B cell (primary cell): ENCODE measurements around the gene HCN2. TPM values are rescaled to one million over a fixed set of nuclear protein-coding genes. Genes with fewer than 3 reads are reported as not detected.

Source experiments
- ATAC-seq: fragments of 200-7000 bp; cut with Tn5 transposase; one replicate; pipeline ENCODE4 v1.10.0; 2021; ENCODE audit warnings: low read depth, mild to moderate bottlenecking, moderate number of reproducible peaks, moderate library complexity
- CTCF ChIA-PET: fragments of 350-600 bp; sonication (Branson Sonifier 250); formaldehyde crosslinking; loops from one replicate; lab custom pipeline; 2021; ENCODE audit warnings: antibody characterized with exemption, inconsistent platforms; lab: Charles Lee
- POLR2A ChIA-PET: fragments of 350-600 bp; sonication (Branson Sonifier 250); formaldehyde crosslinking; loops from one replicate; lab custom pipeline; 2021; ENCODE audit warnings: antibody characterized with exemption; lab: Charles Lee
- DNase-seq: peaks from one replicate; pipeline ENCODE4 v3.0.0; 2013
- H2AFZ ChIP-seq: 2 replicates; pipeline ENCODE4 v1.6.1; 2012; ENCODE audit warnings: mild to moderate bottlenecking, low read depth, low read length; ENCODE audit not compliant: insufficient read depth, poor library complexity, severe bottlenecking
- H3K27ac ChIP-seq, 2 donors: 1 replicate in 1 of 2; 2 replicates in 1 of 2; pipeline ENCODE4 v1.5.1; 2012 to 2013; ENCODE audit warnings: low read length in 2 of 2, mild to moderate bottlenecking in 2 of 2, moderate library complexity in 1 of 2
- H3K27me3 ChIP-seq, 4 experiments: fragments of 200-600 bp in 1 of 4; sonication (generic) in 1 of 4; replicated peaks in 1 of 4; 1 replicate in 2 of 4; 2 replicates in 2 of 4; pipeline versions ENCODE4 v1.6.1 to v1.7.0; 2013 to 2016; ENCODE audit warnings: low read length in 3 of 4, mild to moderate bottlenecking in 2 of 4, mixed read lengths in 1 of 4, moderate library complexity in 1 of 4; ENCODE audit not compliant: insufficient read depth in 4 of 4, control insufficient read depth in 3 of 4; ENCODE audit errors: control extremely low read depth in 1 of 4
- H3K36me3 ChIP-seq, 2 experiments: replicated peaks in 1 of 2; 1 replicate in 1 of 2; 2 replicates in 1 of 2; pipeline versions ENCODE4 v1.6.1 to v1.7.1; 2013; ENCODE audit warnings: low read length in 1 of 2; ENCODE audit not compliant: insufficient read depth in 2 of 2, control insufficient read depth in 1 of 2; ENCODE audit errors: control extremely low read depth in 1 of 2, extremely low read depth in 1 of 2
- H3K4me1 ChIP-seq, 2 donors: fragments of 200-600 bp in 1 of 2; sonication (generic) in 1 of 2; 1 replicate in 1 of 2; 2 replicates in 1 of 2; pipeline versions ENCODE4 v1.5.1 to v1.6.1; 2013 to 2017; ENCODE audit warnings: low read length in 2 of 2; ENCODE audit not compliant: control insufficient read depth in 2 of 2, insufficient read depth in 2 of 2
- H3K4me2 ChIP-seq: replicated peaks from 2 replicates; pipeline ENCODE3; 2012; ENCODE audit warnings: mild to moderate bottlenecking, low read depth, low read length; ENCODE audit not compliant: poor library complexity, severe bottlenecking
- H3K4me3 ChIP-seq, 5 experiments: fragments of 200-600 bp in 1 of 5; sonication (generic) in 1 of 5; 1 replicate in 3 of 5; 2 replicates in 2 of 5; pipeline versions ENCODE4 v1.5.1 to v1.7.0; 2011 to 2016; ENCODE audit warnings: low read length in 4 of 5, mild to moderate bottlenecking in 4 of 5, low read depth in 2 of 5, control low read depth in 1 of 5, moderate library complexity in 1 of 5; ENCODE audit not compliant: insufficient read depth in 1 of 5; ENCODE audit errors: control extremely low read depth in 1 of 5, extremely low read depth in 1 of 5
- H3K79me2 ChIP-seq: fragments of 200-600 bp; sonication (generic); one replicate; pipeline ENCODE4 v1.6.0; 2016; ENCODE audit warnings: low read length; ENCODE audit not compliant: control insufficient read depth, insufficient read depth
- H3K9ac ChIP-seq: fragments of 200-600 bp; sonication (generic); 2 replicates; pipeline ENCODE4 v1.6.1; 2017; ENCODE audit warnings: mild to moderate bottlenecking, low read length, moderate library complexity
- H3K9me3 ChIP-seq, 3 donors: one replicate each; pipeline versions ENCODE4 v1.6.1 to v1.7.1; 2013; ENCODE audit warnings: low read length in 2 of 3; ENCODE audit not compliant: control insufficient read depth in 2 of 3, insufficient read depth in 1 of 3; ENCODE audit errors: control extremely low read depth in 1 of 3
- H4K20me1 ChIP-seq: 2 replicates; pipeline ENCODE4 v1.6.0; 2012; ENCODE audit warnings: mild to moderate bottlenecking, low read length; ENCODE audit not compliant: insufficient read depth, control insufficient read depth, poor library complexity, severe bottlenecking
- H3K27ac Mint-ChIP-seq: one replicate; pipeline ENCODE4 v1.8.0; 2021; ENCODE audit warnings: mixed read lengths
- H3K27me3 Mint-ChIP-seq: one replicate; pipeline ENCODE4 v1.8.0; 2021; ENCODE audit warnings: mixed read lengths
- H3K4me1 Mint-ChIP-seq: one replicate; pipeline ENCODE4 v1.8.0; 2021; ENCODE audit warnings: mixed read lengths
- H3K4me3 Mint-ChIP-seq: one replicate; pipeline ENCODE4 v1.8.0; 2021; ENCODE audit warnings: mixed read lengths
- H3K9me3 Mint-ChIP-seq: one replicate; pipeline ENCODE4 v1.8.0; 2022; ENCODE audit warnings: mixed read lengths; ENCODE audit not compliant: insufficient read depth
- EZH2 ChIP-seq: IDR thresholded peaks from 2 replicates; pipeline ENCODE4 v1.6.1; 2012; ENCODE audit warnings: borderline replicate concordance, low read depth, mild to moderate bottlenecking, moderate library complexity, low read length; ENCODE audit not compliant: insufficient read depth, poor library complexity, severe bottlenecking
- WGBS: methylation state at CpG from one replicate; pipeline ENCODE4 v1.1.5; 2013; ENCODE audit warnings: missing lambda C conversion rate; ENCODE audit not compliant: insufficient coverage; 5-methylcytosine and 5-hydroxymethylcytosine counted together
- intact Hi-C: fragments of 100-400 bp; cut with micrococcal nuclease; formaldehyde crosslinking; loops from one replicate; pipeline ENCODE4 v1.10.0; 2022
- polyA plus RNA-seq: library from polyadenylated mRNA; depleted of rRNA; stranded (reverse); fragments of >200 nt; gene quantifications from 2 replicates; pipeline ENCODE4 v1.2.3, GENCODE V29; 2012
- total RNA-seq, 2 donors: library from RNA; stranded (reverse); fragments of 120-200 nt in 1 of 2; gene quantifications; 1 replicate in 1 of 2; 2 replicates in 1 of 2; pipeline versions ENCODE4 v1.2.3 to v1.2.4, GENCODE V29; 2013 to 2022
- TF ChIP-seq, protein P1 (sequence below): fragments of 200-600 bp; IDR thresholded peaks from one replicate; pipeline ENCODE4 v1.8.0; 2022; ENCODE audit warnings: antibody characterized with exemption, mild to moderate bottlenecking

The HCN2 gene
- total and polyA plus RNA-seq, 2 donors (not counting 1 experiment from before 2014, with no cell fraction given): 0.27 to 0.57 TPM

DNA sequence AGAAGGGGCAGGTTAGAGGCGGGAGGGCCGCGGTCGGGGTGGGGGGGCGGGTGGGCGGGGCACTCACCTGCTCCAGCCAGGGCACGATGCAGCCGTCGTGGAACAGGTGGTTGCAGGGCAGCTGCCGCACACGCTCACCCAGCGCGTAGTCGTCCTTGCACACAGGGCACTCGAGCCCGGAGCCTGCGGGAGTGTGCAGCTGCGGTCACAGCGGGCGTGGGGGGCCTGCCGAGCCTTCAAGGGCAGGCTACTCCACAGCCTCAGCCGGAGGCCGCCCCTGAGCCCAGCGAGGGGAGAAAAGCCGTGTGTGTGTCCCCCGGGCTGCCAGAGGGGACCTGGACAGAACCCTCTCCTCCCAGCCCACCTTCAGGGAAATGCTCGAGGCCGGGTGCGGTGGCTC lies 58.6 kb downstream of the HCN2 start:
- intact Hi-C loops: no loop called here
- CTCF ChIA-PET: interaction anchor here (1.3 kb wide), 1 partner anchor 12 kb away, joined by 6 read pairs; no protein-coding TSS in a partner anchor
- H3K27ac Mint-ChIP-seq: peak overlapping the region; percentile 88

More for the DNA sequence above, 58.6 kb downstream of the HCN2 start:
- Histone ChIP-seq H3K9ac (no peak overlapping the region), H3K79me2 (peaks cover 33% of the 10 kb centered on the region), H3K4me3 (no peak overlapping the region), H3K4me2 (no peak overlapping the region), H3K4me1 (no peaks in the 10 kb centered on the region), H3K36me3 (peaks cover 0 to 55% of the 10 kb centered on the region in 2 experiments), H3K9me3 (no peaks in the 10 kb centered on the region), H2AFZ (no peak overlapping the region), H3K27me3 (no peaks in the 10 kb centered on the region), H3K27ac (peak overlapping the region in 1 of 2 donors; percentile 23), H4K20me1 (peaks cover 89% of the 10 kb centered on the region)
- Mint-ChIP-seq H3K4me3 (no peak overlapping the region), H3K4me1 (peaks cover 9% of the 10 kb centered on the region), H3K9me3 (no peaks in the 10 kb centered on the region), H3K27me3 (no peaks in the 10 kb centered on the region)
- TF ChIP-seq, protein P1, sequence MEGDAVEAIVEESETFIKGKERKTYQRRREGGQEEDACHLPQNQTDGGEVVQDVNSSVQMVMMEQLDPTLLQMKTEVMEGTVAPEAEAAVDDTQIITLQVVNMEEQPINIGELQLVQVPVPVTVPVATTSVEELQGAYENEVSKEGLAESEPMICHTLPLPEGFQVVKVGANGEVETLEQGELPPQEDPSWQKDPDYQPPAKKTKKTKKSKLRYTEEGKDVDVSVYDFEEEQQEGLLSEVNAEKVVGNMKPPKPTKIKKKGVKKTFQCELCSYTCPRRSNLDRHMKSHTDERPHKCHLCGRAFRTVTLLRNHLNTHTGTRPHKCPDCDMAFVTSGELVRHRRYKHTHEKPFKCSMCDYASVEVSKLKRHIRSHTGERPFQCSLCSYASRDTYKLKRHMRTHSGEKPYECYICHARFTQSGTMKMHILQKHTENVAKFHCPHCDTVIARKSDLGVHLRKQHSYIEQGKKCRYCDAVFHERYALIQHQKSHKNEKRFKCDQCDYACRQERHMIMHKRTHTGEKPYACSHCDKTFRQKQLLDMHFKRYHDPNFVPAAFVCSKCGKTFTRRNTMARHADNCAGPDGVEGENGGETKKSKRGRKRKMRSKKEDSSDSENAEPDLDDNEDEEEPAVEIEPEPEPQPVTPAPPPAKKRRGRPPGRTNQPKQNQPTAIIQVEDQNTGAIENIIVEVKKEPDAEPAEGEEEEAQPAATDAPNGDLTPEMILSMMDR: no peak
- TF ChIP-seq EZH2: no peak
- DNase-seq: no peak
- POLR2A ChIA-PET: interaction anchor here (0.6 to 1.3 kb wide), 2 partner anchors 12 to 15 kb away, joined by 3 to 6 read pairs; partner anchors contain the start of gene RNF126
- no peak for ATAC-seq
- WGBS: 89% methylated on average over 23 of the region's 29 CpGs
